Osteoblast (primary cell): ENCODE results near the gene KLF6. TPM values are rescaled to one million over a fixed set of nuclear protein-coding genes. Genes with fewer than 3 reads are reported as not detected.

ENCODE experiments used
- DNase-seq: peaks from one replicate; pipeline ENCODE4 v3.0.0; 2011; ENCODE audit warnings: low spot score, mixed read lengths; ENCODE audit not compliant: insufficient read length; ENCODE audit errors: missing footprints
- H2AFZ ChIP-seq: 2 replicates; pipeline ENCODE4 v1.6.0; 2011; ENCODE audit warnings: mild to moderate bottlenecking, low read length
- H3K27ac ChIP-seq: 2 replicates; pipeline ENCODE4 v1.5.1; 2011; ENCODE audit warnings: mild to moderate bottlenecking, low read depth, low read length, moderate library complexity
- H3K27me3 ChIP-seq: 2 replicates; pipeline ENCODE4 v1.6.0; 2012; ENCODE audit warnings: mild to moderate bottlenecking, control low read depth, inconsistent platforms, low read length, moderate library complexity; ENCODE audit not compliant: insufficient read depth
- H3K36me3 ChIP-seq: 2 replicates; pipeline ENCODE4 v1.5.1; 2011; ENCODE audit warnings: mild to moderate bottlenecking, low read length, control low read depth, moderate library complexity; ENCODE audit not compliant: insufficient read depth
- H3K4me1 ChIP-seq: 2 replicates; pipeline ENCODE4 v1.5.1; 2011; ENCODE audit warnings: mild to moderate bottlenecking, low read length, control low read depth, moderate library complexity; ENCODE audit not compliant: insufficient read depth
- H3K4me2 ChIP-seq: 2 replicates; pipeline ENCODE4 v1.6.0; 2011; ENCODE audit warnings: mild to moderate bottlenecking, low read length; ENCODE audit not compliant: insufficient read depth
- H3K4me3 ChIP-seq: fragments of 200-600 bp; sonication (generic); 3 replicates; pipeline ENCODE4 v1.5.1; 2012; ENCODE audit warnings: mild to moderate bottlenecking, low read length, inconsistent platforms; ENCODE audit not compliant: insufficient read depth
- H3K79me2 ChIP-seq: 2 replicates; pipeline ENCODE4 v1.6.0; 2012; ENCODE audit warnings: mild to moderate bottlenecking, low read length, control low read depth, inconsistent platforms; ENCODE audit not compliant: insufficient read depth
- H3K9me3 ChIP-seq: 2 replicates; pipeline ENCODE4 v1.5.1; 2011; ENCODE audit warnings: low read depth, low read length, control low read depth
- H4K20me1 ChIP-seq: 2 replicates; pipeline ENCODE4 v1.6.0; 2012; ENCODE audit warnings: mild to moderate bottlenecking, low read length, control low read depth; ENCODE audit not compliant: insufficient read depth
- CTCF ChIP-seq: IDR thresholded peaks from 2 replicates; pipeline ENCODE4 v1.5.1; 2011; ENCODE audit warnings: mild to moderate bottlenecking, low read depth, low read length, moderate library complexity; ENCODE audit errors: extremely low read depth
- total RNA-seq: library from RNA; depleted of rRNA; stranded (reverse); fragments of >200 nt; gene quantifications from 2 replicates; pipeline ENCODE4 v1.2.3, GENCODE V29; 2012

KLF6 gene
- total RNA-seq, 1 donor: 52.1 TPM

GRCh38 chr10:3747984-3748383 is 37.0 kb downstream of the KLF6 start:
- no peaks in the 10 kb centered on the region for H3K9me3 ChIP-seq
- DNase-seq: no peak
- peaks cover 6% of the 10 kb centered on the region for H3K4me1 ChIP-seq
- no peaks in the 10 kb centered on the region for H3K36me3 ChIP-seq
- TF ChIP-seq CTCF: no peak
- H3K79me2 ChIP-seq: no peaks in the 10 kb centered on the region
- no peak overlapping the region for H3K27ac ChIP-seq
- H4K20me1 ChIP-seq: no peaks in the 10 kb centered on the region
- no peak overlapping the region for H2AFZ ChIP-seq
- no peak overlapping the region for H3K4me2 ChIP-seq
- no peak overlapping the region for H3K4me3 ChIP-seq
- H3K27me3 ChIP-seq: no peaks in the 10 kb centered on the region

GRCh38 chr10:3747248-3747960 is 37.6 kb downstream of the KLF6 start:
- no peaks in the 10 kb centered on the region for H3K9me3 ChIP-seq
- H3K4me3 ChIP-seq: no peak overlapping the region
- DNase-seq: no peak
- no peaks in the 10 kb centered on the region for H3K79me2 ChIP-seq
- no peak for TF ChIP-seq CTCF
- H3K27me3 ChIP-seq: no peaks in the 10 kb centered on the region
- H3K36me3 ChIP-seq: no peaks in the 10 kb centered on the region
- no peak overlapping the region for H3K4me2 ChIP-seq
- no peak overlapping the region for H2AFZ ChIP-seq
- H4K20me1 ChIP-seq: no peaks in the 10 kb centered on the region
- H3K27ac ChIP-seq: no peak overlapping the region
- peaks cover 6% of the 10 kb centered on the region for H3K4me1 ChIP-seq

GRCh38 chr10:3746634-3747033 is 38.4 kb downstream of the KLF6 start:
- DNase-seq: no peak
- Histone ChIP-seq H3K4me1 (peaks cover 9% of the 10 kb centered on the region), H3K27me3 (no peaks in the 10 kb centered on the region), H3K9me3 (no peaks in the 10 kb centered on the region), H3K27ac (no peak overlapping the region), H4K20me1 (no peaks in the 10 kb centered on the region), H3K79me2 (no peaks in the 10 kb centered on the region), H2AFZ (no peak overlapping the region), H3K4me2 (no peak overlapping the region), H3K36me3 (no peaks in the 10 kb centered on the region), H3K4me3 (no peak overlapping the region)
- no peak for TF ChIP-seq CTCF

GRCh38 chr10:3745521-3745920 is 39.5 kb downstream of the KLF6 start:
- no peaks in the 10 kb centered on the region for H3K36me3 ChIP-seq
- no peaks in the 10 kb centered on the region for H4K20me1 ChIP-seq
- H3K9me3 ChIP-seq: no peaks in the 10 kb centered on the region
- no peaks in the 10 kb centered on the region for H3K27me3 ChIP-seq
- peaks cover 15% of the 10 kb centered on the region for H3K4me1 ChIP-seq
- no peak overlapping the region for H3K4me2 ChIP-seq
- no peak for DNase-seq
- no peaks in the 10 kb centered on the region for H3K79me2 ChIP-seq
- no peak overlapping the region for H3K4me3 ChIP-seq
- TF ChIP-seq CTCF: no peak
- H3K27ac ChIP-seq: no peak overlapping the region
- no peak overlapping the region for H2AFZ ChIP-seq
